Measurements from ENCODE around the gene CSRP3.

CSRP3 gene

GRCh38 chr11:19237381-19237780 is 35.6 kb upstream of the CSRP3 start:
- no peak overlapping the region for H3K4me3 ChIP-seq
- no peak overlapping the region for H3K27ac ChIP-seq
- TF ChIP-seq CTCF (IDR thresholded peaks at IDR 0.05), result no peak
- no peak for DNase-seq (ENCODE audit: low spot score)

GRCh38 chr11:19234231-19234817 is 32.5 kb upstream of the CSRP3 start:
- TF ChIP-seq CTCF (IDR thresholded peaks at IDR 0.05), result no peak
- Histone ChIP-seq H3K4me3 (no peak overlapping the region), H3K27ac (no peak overlapping the region)
- DNase-seq (ENCODE audit: low spot score), result no peak

- Histone ChIP-seq H3K4me3 (no peak overlapping the region), H3K27ac (no peak overlapping the region)
- DNase-seq (ENCODE audit: low spot score), result no peak
- TF ChIP-seq CTCF (IDR thresholded peaks at IDR 0.05), result no peak
Observed at GRCh38 chr11:19232910-19233503, 31.2 kb upstream of the CSRP3 start.

- H3K4me3 ChIP-seq, result no peak overlapping the region
- no peak for TF ChIP-seq CTCF (IDR thresholded peaks at IDR 0.05)
- H3K27ac ChIP-seq, result no peak overlapping the region
- DNase-seq (ENCODE audit: low spot score), result no peak
Observed at GRCh38 chr11:19229671-19230070, 27.9 kb upstream of the CSRP3 start.

GRCh38 chr11:19228968-19229367 is 27.2 kb upstream of the CSRP3 start:
- Histone ChIP-seq H3K4me3 (no peak overlapping the region), H3K27ac (no peak overlapping the region)
- no peak for DNase-seq (ENCODE audit: low spot score)
- no peak for TF ChIP-seq CTCF (IDR thresholded peaks at IDR 0.05)

GRCh38 chr11:19226378-19227195 is 24.8 kb upstream of the CSRP3 start:
- Histone ChIP-seq H3K4me3 (no peak overlapping the region), H3K27ac (no peak overlapping the region)
- TF ChIP-seq CTCF (IDR thresholded peaks at IDR 0.05), result no peak
- no peak for DNase-seq (ENCODE audit: low spot score)
